NT2/D1 (cell line): ENCODE data around the gene NGF.

ENCODE experiments used
- DNase-seq: peaks from one replicate; pipeline ENCODE4 v3.0.0-alpha.2; 2011; ENCODE audit warnings: low read depth, low spot score
- H3K27me3 ChIP-seq: 2 replicates; pipeline ENCODE4 v1.6.0; 2011; ENCODE audit warnings: mild to moderate bottlenecking; ENCODE audit not compliant: insufficient read length, insufficient read depth
- H3K36me3 ChIP-seq: 2 replicates; pipeline ENCODE4 v1.6.1; 2011; ENCODE audit warnings: mild to moderate bottlenecking, low read length, mixed read lengths; ENCODE audit not compliant: insufficient read depth, insufficient read length
- H3K4me1 ChIP-seq: 2 replicates; pipeline ENCODE4 v1.5.1; 2011; ENCODE audit not compliant: insufficient read depth, insufficient read length
- H3K4me3 ChIP-seq: 2 replicates; pipeline ENCODE4 v1.5.1; 2011; ENCODE audit warnings: low read depth; ENCODE audit not compliant: insufficient read length
- H3K9ac ChIP-seq: 2 replicates; pipeline ENCODE4 v1.6.0; 2011; ENCODE audit warnings: low read depth; ENCODE audit not compliant: insufficient read length
- H3K9me3 ChIP-seq: 2 replicates; pipeline ENCODE4 v1.5.1; 2011; ENCODE audit warnings: mild to moderate bottlenecking, low read length; ENCODE audit not compliant: insufficient read depth
- SUZ12 ChIP-seq: IDR thresholded peaks from 2 replicates; pipeline ENCODE4 v1.6.1; 2011; ENCODE audit not compliant: insufficient read length, insufficient read depth; ENCODE audit errors: extremely low read depth
- YY1 ChIP-seq: IDR thresholded peaks from 2 replicates; pipeline ENCODE4 v1.6.1; 2011; ENCODE audit not compliant: insufficient read length, insufficient read depth
- ZNF274 ChIP-seq: IDR thresholded peaks from 2 replicates; pipeline ENCODE4 v1.6.1; 2011; ENCODE audit warnings: mild to moderate bottlenecking, low read depth, low read length

NGF gene

DNA sequence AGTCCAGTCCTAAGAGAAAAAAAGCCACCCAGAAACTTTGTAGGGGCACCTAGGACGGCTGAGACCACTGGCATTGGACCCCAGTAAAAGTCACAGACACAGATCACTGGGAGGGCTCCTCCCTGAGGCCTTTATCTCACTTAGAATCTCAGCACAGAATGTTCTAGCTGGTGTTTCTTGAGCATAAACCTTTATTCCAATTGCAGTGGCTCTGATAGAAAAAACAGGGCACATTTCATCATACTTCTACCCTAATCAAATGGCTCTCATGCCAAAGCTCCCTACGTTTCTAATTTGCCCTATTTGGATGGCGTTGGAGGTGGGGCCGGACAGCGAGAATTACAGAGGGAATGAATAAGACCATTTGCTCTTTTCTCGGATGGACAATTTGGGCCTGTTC, 53.8 kb downstream of the NGF start:
- no peak for DNase-seq
- Histone ChIP-seq H3K9ac (no peak overlapping the region), H3K36me3 (peaks cover 10% of the 10 kb centered on the region), H3K4me3 (no peak overlapping the region), H3K4me1 (peaks cover 7% of the 10 kb centered on the region), H3K27me3 (no peaks in the 10 kb centered on the region), H3K9me3 (no peaks in the 10 kb centered on the region)
- TF ChIP-seq YY1 (no peak), SUZ12 (no peak), ZNF274 (no peak)

GRCh38 chr1:115283681-115284146, 54.3 kb downstream of the NGF start:
- no peak for TF ChIP-seq ZNF274
- no peak for TF ChIP-seq YY1
- no peak for TF ChIP-seq SUZ12
- Histone ChIP-seq H3K27me3 (no peaks in the 10 kb centered on the region), H3K4me3 (no peak overlapping the region), H3K9me3 (no peaks in the 10 kb centered on the region), H3K9ac (no peak overlapping the region), H3K36me3 (peaks cover 10% of the 10 kb centered on the region), H3K4me1 (peaks cover 7% of the 10 kb centered on the region)
- no peak for DNase-seq

DNA sequence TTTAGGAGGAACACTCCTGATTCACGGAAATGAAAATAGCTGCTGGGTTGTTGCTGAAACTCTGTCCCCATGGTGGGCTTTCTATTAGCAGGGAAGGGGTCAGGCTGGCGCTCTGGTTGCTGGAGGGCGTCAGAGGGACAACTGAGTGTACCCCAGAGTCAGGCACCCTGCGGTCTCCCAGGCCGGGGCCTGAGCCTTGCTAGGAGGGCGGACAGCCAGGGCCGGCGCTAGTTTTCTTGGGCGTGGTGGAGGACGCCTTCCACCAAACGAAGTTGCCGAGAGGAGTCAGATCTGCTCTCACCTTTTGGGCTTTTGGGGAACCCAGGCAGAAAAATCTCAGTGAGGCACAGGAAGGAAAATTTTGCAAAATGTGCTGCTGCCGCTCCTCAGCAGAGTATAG, 54.8 kb downstream of the NGF start:
- TF ChIP-seq YY1 (no peak), ZNF274 (no peak), SUZ12 (no peak)
- Histone ChIP-seq H3K9me3 (no peaks in the 10 kb centered on the region), H3K9ac (no peak overlapping the region), H3K4me1 (peaks cover 4% of the 10 kb centered on the region), H3K4me3 (no peak overlapping the region), H3K36me3 (peaks cover 10% of the 10 kb centered on the region), H3K27me3 (no peaks in the 10 kb centered on the region)
- no peak for DNase-seq

- H3K9me3 ChIP-seq = peaks cover 1% of the 10 kb centered on the region; the same call in 1 of the 2 replicates
- DNase-seq = no peak
- H3K4me3 ChIP-seq = no peak overlapping the region
- H3K36me3 ChIP-seq = peaks cover 10% of the 10 kb centered on the region
- TF ChIP-seq SUZ12 (no peak), YY1 (no peak), ZNF274 (no peak)
- H3K4me1 ChIP-seq = peaks cover 3% of the 10 kb centered on the region
- no peak overlapping the region for H3K9ac ChIP-seq
- H3K27me3 ChIP-seq = no peaks in the 10 kb centered on the region
These were observed 55.2 kb downstream of the NGF start for GRCh38 chr1:115282807-115283208.

GRCh38 chr1:115281143-115281542, 56.9 kb downstream of the NGF start:
- DNase-seq = no peak
- Histone ChIP-seq H3K9me3 (peaks cover 18% of the 10 kb centered on the region), H3K4me1 (peaks cover 3% of the 10 kb centered on the region), H3K27me3 (no peaks in the 10 kb centered on the region), H3K4me3 (no peak overlapping the region), H3K36me3 (peaks cover 2% of the 10 kb centered on the region), H3K9ac (no peak overlapping the region)
- no peak for TF ChIP-seq SUZ12
- no peak for TF ChIP-seq ZNF274
- TF ChIP-seq YY1 = no peak

DNA sequence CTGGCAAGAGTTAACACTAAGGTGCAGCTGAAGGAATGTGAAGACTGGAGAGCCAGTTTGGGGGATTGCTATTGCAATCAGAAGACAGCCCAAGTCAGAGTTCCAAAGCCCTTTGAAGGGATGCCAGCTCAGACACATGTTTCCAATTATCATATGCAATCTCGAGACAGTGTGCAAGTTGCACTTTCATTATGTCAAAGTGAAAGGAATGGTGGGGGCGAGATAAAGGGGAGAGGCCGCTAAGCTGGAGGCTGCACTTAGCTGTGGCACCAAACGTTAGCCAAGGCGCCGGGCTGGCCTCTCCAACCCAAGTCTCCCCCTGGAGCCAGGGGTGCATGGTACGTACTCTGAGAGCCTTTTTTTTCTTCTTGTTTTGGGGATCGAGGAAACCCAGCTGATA, 58.0 kb downstream of the NGF start:
- Histone ChIP-seq H3K27me3 (no peaks in the 10 kb centered on the region), H3K36me3 (no peaks in the 10 kb centered on the region), H3K4me1 (no peaks in the 10 kb centered on the region), H3K9ac (no peak overlapping the region), H3K9me3 (peaks cover 19% of the 10 kb centered on the region), H3K4me3 (no peak overlapping the region)
- DNase-seq = no peak
- no peak for TF ChIP-seq ZNF274
- TF ChIP-seq YY1 = no peak
- no peak for TF ChIP-seq SUZ12

GRCh38 chr1:115278211-115278610, 59.8 kb downstream of the NGF start:
- H3K9me3 ChIP-seq = peaks cover 19% of the 10 kb centered on the region
- H3K36me3 ChIP-seq = no peaks in the 10 kb centered on the region
- H3K4me3 ChIP-seq = no peak overlapping the region
- H3K4me1 ChIP-seq = no peaks in the 10 kb centered on the region
- no peaks in the 10 kb centered on the region for H3K27me3 ChIP-seq
- DNase-seq = no peak
- H3K9ac ChIP-seq = no peak overlapping the region
- TF ChIP-seq YY1 (no peak), SUZ12 (no peak), ZNF274 (no peak)

- H3K4me1 ChIP-seq = no peaks in the 10 kb centered on the region
- no peaks in the 10 kb centered on the region for H3K36me3 ChIP-seq
- no peak for DNase-seq
- no peak for TF ChIP-seq ZNF274
- H3K27me3 ChIP-seq = no peaks in the 10 kb centered on the region
- H3K4me3 ChIP-seq = no peak overlapping the region
- peaks cover 19% of the 10 kb centered on the region for H3K9me3 ChIP-seq
- no peak overlapping the region for H3K9ac ChIP-seq
These were observed 60.8 kb downstream of the NGF start for GRCh38 chr1:115277276-115277675.
